GOT3 (cell line): ENCODE results near the gene HTATSF1.

ENCODE experiments used
- DNase-seq: peaks from one replicate; lab custom pipeline; 2025; ENCODE audit warnings: mixed read lengths; lab: John Stamatoyannopoulos, UW

Gene HTATSF1

DNA sequence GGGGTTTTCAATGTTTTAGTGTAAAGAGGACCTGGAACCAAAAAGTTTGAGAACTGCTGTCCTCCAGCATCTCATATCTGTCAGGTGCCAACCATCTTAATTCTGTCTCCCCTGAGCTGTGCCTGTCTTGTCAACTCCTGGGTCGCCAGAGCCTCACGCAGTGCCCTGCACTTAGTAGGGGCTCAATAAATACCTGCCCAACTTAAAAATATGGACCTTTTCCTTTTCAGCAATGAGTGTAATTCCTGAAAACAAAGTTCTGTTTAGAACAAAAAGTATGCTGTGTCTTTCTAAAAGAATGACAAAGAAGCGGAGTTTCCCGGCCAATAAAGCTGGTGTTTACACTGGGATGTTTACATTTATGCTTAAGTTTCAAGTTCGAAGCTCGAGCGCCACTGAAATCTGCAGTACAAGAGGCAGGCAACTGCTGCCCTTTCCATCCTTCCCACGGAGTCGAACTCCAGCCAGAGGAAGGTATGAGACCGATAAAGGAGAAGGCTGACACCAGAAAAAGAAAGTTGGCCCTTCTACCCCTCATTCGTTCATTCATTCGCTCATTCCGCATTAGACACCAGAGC lies 1.1 kb upstream of the HTATSF1 start:
- DNase-seq = no peak

DNA sequence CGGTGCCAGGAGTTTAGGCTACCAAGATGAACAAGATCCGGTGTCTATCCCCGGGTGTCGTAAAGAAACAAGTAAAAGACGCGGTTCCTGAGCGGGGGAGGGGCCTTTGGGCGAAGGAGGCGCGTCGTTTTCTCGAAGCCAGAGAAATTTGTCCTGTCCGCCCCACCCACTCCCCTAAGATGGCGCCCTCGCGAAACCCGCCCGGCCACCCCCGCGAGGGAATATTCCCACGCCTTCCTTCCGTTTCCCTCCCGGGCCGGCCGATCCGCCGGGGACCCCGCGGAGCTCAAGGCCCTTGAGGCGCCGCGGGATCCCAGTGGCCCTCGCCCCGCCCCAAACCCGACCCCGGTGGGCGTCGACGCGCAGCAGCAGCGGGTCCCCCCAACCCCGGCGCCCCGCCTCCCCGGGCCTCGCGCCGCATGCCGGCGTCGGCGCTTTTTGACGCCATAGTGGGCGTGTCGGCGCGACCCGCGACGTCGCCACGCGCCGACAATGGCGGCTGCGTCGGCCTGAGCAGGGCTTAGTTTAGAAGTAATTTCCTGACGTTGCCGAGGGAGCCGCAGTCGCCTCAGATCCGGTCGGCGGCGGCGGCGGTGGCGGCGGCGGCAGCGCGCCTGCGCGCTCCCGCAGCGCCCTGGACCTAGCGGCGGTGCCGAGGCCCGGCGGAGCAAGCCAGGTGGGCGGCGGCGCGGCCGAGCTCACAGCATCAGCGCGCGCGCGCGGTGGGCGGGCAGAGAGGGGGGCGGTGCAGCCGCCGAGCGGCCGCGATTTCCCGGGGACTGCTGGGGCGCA lies 432 bp upstream of the HTATSF1 start:
- peak; percentile 64 for DNase-seq

DNA sequence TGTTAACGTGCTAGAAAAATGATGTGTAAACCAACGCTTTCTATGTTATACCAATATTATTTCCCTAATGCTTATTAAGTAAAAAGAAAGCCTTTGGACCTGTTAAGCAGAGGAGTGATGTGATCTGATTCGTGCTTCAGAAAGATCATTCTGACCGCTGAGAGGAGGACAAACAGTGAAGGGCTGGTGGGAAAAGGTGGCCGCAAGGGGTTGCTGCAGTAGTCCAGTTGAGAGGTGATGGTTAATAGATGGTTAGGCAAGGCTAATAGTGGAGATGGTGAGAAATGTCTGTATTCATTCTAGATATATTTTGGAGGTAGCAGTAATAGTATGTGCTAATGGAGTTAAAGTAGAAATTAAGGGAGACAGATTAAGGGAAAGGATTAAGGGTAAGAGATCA lies 21.7 kb downstream of the HTATSF1 start:
- no peak for DNase-seq

- DNase-seq = no peak
Measured at GRCh38 chrX:136523770-136524169, 26.4 kb downstream of the HTATSF1 start.

DNA sequence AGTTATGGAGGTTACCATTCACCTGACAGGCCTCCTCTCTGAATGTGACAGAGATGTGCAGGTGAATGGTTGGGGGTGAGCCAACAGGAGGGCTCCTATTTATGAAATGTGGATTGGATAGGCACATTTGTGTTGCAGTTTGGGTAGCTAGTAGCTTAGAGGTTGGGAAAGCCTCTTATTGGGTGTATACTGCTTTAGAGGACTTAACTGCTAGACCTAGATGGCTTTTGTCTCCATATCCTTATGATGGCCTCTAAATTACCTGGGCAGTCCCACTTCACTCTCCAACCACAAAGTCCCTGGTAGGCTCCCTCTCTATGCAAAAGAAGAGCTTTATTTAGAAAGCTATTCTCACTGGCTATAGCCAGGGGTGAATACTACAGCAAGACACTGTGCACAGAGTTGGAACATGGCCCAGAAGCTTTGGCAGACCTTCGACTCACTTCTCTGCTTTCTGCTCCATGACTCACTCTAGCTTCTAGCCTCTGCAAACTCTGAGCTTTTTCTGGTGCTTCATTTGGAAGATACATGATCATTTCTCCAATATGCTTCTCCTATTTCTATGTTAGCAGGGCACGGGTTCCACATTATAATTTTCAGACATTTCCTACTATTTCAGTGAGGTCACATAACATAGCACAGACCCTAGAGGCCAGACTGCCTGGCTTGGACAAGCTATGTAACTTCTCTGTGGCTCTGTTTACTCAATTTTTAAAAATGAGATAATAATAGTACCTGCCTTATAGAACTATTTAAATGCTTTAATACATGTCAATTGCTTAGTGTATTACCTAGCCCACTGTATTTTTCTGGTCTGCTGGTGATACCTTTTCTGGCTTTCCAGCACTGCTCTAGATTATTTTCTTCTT lies 28.6 kb downstream of the HTATSF1 start:
- no peak for DNase-seq

DNA sequence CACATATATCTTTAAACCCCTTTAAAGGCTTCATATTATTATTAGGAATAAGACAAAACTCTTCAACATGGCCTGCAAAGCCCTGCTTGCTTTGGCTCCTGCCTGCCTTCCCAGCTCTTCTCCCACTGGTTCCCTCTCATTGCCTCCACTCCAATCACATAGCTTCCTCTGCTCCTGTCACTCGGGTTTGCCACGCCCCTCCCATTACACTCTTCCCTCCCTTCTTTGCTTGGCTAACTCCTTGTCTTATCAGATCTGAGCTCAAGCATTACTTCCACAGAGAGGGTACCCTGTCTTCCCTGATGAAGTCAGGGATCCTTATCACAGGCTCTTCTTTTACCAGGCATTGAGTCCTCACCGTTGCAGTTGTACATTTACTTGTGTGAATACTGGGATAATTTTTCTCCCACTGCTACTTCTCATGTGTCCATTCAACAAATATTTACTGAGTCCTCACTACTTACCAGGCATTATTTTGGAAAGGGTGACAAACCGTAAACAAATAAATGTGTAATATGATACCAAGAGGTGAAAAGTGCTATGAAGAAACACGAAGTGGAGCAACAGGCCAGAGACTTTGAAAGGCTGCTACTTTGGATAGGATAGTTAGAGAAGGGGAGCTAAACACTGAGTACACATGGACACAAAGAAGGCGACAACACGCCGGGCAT lies 31.4 kb downstream of the HTATSF1 start:
- no peak for DNase-seq

DNA sequence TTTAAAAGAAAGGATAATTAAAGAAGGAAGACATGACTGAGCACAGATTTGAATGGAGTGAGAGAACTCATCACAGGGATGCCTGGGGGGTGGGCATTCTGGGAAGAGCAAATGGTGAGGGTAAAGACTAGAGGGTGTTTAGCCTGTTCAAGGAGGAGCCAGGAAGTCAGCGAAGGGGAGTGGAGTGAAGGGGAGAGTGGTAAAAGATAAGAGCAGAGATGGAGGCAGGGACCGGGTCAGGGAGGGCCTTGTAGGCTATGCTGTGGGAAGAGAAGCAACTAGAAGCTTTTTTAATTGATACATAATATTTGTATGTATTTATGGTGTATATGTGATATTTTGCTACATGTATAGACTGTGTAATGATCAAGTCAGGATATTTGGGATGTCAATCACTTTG lies 32.4 kb downstream of the HTATSF1 start:
- DNase-seq = no peak

DNA sequence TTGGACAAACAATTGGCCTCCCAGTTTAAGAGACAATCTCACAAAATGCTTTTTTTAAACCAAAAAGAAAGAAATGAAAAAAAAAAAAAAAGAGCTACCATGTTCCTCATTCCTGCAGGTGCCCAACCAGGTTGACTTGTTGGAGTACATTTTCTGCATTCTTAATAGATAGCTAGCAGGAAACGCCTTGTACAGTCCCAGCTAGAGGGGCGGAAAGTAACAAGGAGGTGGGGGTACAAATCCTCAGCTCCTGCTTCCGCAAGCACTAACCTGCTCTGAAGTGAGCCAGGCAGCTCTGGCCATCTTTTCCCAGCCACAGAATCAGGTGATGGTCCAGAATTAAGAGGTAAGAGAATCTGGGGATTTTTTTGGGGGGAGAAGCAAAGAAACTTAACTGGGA lies 34.6 kb downstream of the HTATSF1 start, which contains the start of gene VGLL1:
VGLL1 (plus strand) TSS at position 265 of the 400 bp plus-strand sequence. CDS start 3,806 bp downstream, outside the sequence.
- no peak for DNase-seq

DNA sequence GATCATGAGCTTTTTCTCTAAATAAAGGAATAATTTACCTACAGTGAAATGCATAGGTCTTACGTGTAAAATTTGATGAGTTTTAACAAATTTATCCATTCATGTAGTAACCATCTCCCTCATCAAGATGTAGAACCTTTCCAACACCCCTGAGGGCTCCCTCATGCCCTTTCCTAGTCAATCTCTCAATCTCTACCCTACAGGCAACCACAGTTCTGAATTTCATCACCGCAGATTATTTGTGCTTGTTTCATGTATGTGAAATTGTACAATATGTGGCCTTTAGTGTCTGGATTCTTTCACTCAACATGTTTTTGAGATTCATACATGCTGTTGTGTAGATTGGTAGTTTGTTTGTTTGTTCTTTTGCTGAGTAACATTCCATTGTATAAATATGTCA lies 36.7 kb downstream of the HTATSF1 start:
- DNase-seq = no peak

- no peak for DNase-seq
Measured at GRCh38 chrX:136538811-136539210, 41.4 kb downstream of the HTATSF1 start.

DNA sequence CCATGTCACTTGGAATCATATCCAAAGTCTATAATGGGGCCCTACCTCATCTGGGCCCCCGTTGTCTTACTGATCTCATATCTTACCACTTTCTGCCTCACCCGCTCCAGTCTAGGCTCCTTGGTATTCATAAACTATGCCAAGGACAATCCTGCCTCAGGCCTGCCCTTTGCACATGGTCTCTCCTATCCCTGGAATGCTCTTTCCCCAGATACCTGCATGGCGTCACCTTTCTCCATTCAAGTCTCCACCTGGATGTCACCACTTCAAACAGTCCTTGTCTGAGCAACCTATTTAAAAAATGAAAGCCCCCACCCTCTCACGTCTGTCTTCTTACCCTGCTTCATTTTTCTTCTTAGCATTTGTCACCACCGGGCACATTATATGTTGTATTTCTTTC lies 42.8 kb downstream of the HTATSF1 start:
- DNase-seq = no peak

DNA sequence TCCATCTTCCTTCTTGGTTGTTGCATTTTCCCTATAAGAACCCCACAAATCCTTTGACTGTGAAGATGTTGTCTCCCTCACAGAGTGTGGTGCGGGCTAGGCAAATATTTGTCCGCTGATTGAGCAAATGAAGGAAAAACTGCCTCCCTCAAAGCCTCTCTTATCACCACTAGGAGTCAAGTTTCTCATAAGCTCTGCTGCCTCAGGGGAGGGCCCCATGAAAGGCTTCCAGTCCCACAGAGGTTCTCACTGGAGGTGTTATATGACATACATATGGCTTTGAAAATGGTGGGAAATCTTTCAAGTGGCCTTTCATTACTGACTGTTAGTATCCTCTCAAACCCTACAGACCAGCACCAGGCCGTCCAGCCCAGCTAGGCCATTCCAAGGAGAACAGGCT lies 43.9 kb downstream of the HTATSF1 start:
- no peak for DNase-seq

DNA sequence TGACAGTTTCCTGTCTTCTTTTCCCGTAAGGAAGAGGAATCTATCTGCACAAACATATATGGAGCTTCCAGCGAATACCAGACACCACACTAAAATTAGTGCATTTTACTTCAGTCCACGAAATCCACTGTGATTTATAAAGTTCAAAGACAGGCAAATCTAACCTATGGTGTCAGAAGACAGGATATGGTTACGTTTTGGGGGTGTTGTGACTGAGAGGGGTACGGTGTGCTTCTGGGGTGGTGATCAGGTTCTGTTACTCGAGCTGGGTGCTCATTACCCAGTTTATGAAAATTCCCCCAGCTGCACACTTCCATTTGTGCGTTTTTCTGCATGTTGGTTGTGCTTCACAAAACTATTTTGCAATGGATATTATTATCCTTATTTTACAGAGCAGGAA lies 44.9 kb downstream of the HTATSF1 start:
- no peak for DNase-seq

- DNase-seq = no peak
Measured at GRCh38 chrX:136546371-136546781, 49.0 kb downstream of the HTATSF1 start.

DNA sequence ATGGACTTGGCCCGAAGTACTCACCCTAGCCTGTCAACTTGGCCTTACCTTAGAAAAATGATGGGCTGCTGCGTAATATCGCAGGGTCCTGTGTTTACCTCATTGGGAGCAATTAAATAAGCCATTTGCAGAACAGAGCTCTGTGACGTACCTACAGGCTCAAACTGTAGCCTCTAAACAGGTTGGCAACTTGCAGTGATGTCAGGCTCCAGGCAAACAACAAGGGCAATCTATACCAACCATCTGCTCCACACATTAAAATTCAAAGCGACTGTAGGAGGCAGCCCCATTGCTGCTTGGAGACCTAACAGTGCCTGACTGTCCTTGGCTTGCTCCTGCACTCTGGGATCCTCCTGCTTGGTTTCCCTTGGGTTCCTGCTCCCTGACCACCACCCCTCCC lies 51.8 kb downstream of the HTATSF1 start:
- no peak for DNase-seq

- DNase-seq = no peak
Measured at GRCh38 chrX:136551410-136551809, 54.0 kb downstream of the HTATSF1 start.

DNA sequence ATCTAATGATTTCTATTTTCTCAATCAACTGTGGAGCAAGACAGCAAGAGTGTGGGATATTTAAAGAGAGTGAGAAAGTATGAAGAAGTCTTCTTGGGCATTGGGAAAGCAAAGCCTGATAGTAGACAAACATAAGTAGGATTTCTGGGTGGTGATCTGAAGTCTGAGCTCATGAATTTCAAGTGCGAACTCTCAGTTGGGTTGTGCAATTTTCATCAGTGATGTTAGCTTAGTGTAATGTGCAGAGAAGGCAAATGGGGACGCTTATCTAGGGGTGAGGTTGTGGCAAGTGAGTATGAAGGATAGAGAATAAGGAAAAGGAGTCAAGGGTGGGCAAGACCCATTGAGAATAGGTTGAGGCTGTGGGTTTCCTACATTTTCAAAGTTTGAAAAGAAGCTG lies 58.3 kb downstream of the HTATSF1 start:
- DNase-seq = no peak
